ENCODE results near the gene IYD. TPM values are rescaled to one million over a fixed set of nuclear protein-coding genes. Genes with fewer than 3 reads are reported as not detected.

IYD gene
- total RNA-seq, 1 experiment from 2014 or later: 32.6 TPM

GRCh38 chr6:150342126-150342525 is 26.7 kb upstream of the IYD start:
- H3K27me3 Mint-ChIP-seq (ENCODE audit: insufficient read depth, unreplicated experiment): no peaks in the 10 kb centered on the region
- no peaks in the 10 kb centered on the region for H3K4me1 Mint-ChIP-seq (ENCODE audit: low read depth, unreplicated experiment)
- Histone ChIP-seq H3K9me3 (no peaks in the 10 kb centered on the region), H3K4me1 (peaks cover 15% of the 10 kb centered on the region), H3K27me3 (replicated peaks; ENCODE audit: control insufficient read depth, insufficient read depth, low read length) (no peaks in the 10 kb centered on the region), H3K4me3 (ENCODE audit: low read depth, low read length) (no peak overlapping the region), H3K36me3 (ENCODE audit: control insufficient read depth, insufficient read depth, low read length) (no peaks in the 10 kb centered on the region)
- BruUV-seq (replicated peaks): no TSS peak
- no peak overlapping the region for H3K27ac Mint-ChIP-seq (ENCODE audit: unreplicated experiment)
- no peak for DNase-seq
- intact Hi-C loops (cut with micrococcal nuclease; ENCODE audit: unreplicated experiment): no loop called here
- no peaks in the 10 kb centered on the region for H3K9me3 Mint-ChIP-seq (ENCODE audit: unreplicated experiment)
- no peaks in the 10 kb centered on the region for H3K36me3 Mint-ChIP-seq (ENCODE audit: insufficient read depth, unreplicated experiment)
- TF ChIP-seq CTCF (IDR thresholded peaks at IDR 0.05; ENCODE audit: insufficient read depth in 1 of 2, low read depth in 1 of 2, low read length in 1 of 2, severe bottlenecking in 1 of 2, unreplicated experiment in 1 of 2): no peak
- no peak overlapping the region for H3K4me3 Mint-ChIP-seq (ENCODE audit: unreplicated experiment)
- CTCF ChIA-PET: interaction anchor here (0.7 to 1.4 kb wide), 2 partner anchors 103 to 271 kb away, joined by 3 to 5 read pairs; no protein-coding TSS in a partner anchor
- POLR2A ChIA-PET: no interaction called here

- intact Hi-C loops (cut with micrococcal nuclease; ENCODE audit: unreplicated experiment): no loop called here
- Mint-ChIP-seq H3K9me3 (ENCODE audit: unreplicated experiment) (no peaks in the 10 kb centered on the region), H3K36me3 (ENCODE audit: insufficient read depth, unreplicated experiment) (no peaks in the 10 kb centered on the region), H3K27ac (ENCODE audit: unreplicated experiment) (no peak overlapping the region), H3K4me1 (ENCODE audit: low read depth, unreplicated experiment) (no peaks in the 10 kb centered on the region), H3K4me3 (ENCODE audit: unreplicated experiment) (no peak overlapping the region), H3K27me3 (ENCODE audit: insufficient read depth, unreplicated experiment) (no peaks in the 10 kb centered on the region)
- no TSS peak for BruUV-seq (replicated peaks)
- TF ChIP-seq CTCF (IDR thresholded peaks at IDR 0.05; ENCODE audit: insufficient read depth in 1 of 2, low read depth in 1 of 2, low read length in 1 of 2, severe bottlenecking in 1 of 2, unreplicated experiment in 1 of 2): no peak
- ChIA-PET POLR2A (no interaction called here), CTCF (interaction anchor here (1.0 to 1.4 kb wide), 2 partner anchors 263 to 272 kb away, joined by 3 read pairs; no protein-coding TSS in a partner anchor)
- peaks cover 15% of the 10 kb centered on the region for H3K4me1 ChIP-seq
- no peak for DNase-seq
- H3K4me3 ChIP-seq (ENCODE audit: low read depth, low read length): no peak overlapping the region
- no peaks in the 10 kb centered on the region for H3K9me3 ChIP-seq
- no peaks in the 10 kb centered on the region for H3K36me3 ChIP-seq (ENCODE audit: control insufficient read depth, insufficient read depth, low read length)
- no peaks in the 10 kb centered on the region for H3K27me3 ChIP-seq (replicated peaks; ENCODE audit: control insufficient read depth, insufficient read depth, low read length)
Measured at GRCh38 chr6:150343434-150343833, 25.4 kb upstream of the IYD start.

GRCh38 chr6:150345781-150346180 is 23.0 kb upstream of the IYD start:
- H3K4me1 ChIP-seq: peaks cover 15% of the 10 kb centered on the region
- no peaks in the 10 kb centered on the region for H3K4me1 Mint-ChIP-seq (ENCODE audit: low read depth, unreplicated experiment)
- no peak overlapping the region for H3K27ac Mint-ChIP-seq (ENCODE audit: unreplicated experiment)
- H3K27me3 Mint-ChIP-seq (ENCODE audit: insufficient read depth, unreplicated experiment): no peaks in the 10 kb centered on the region
- TF ChIP-seq CTCF (IDR thresholded peaks at IDR 0.05; ENCODE audit: insufficient read depth in 1 of 2, low read depth in 1 of 2, low read length in 1 of 2, severe bottlenecking in 1 of 2, unreplicated experiment in 1 of 2): no peak
- H3K27me3 ChIP-seq (replicated peaks; ENCODE audit: control insufficient read depth, insufficient read depth, low read length): no peaks in the 10 kb centered on the region
- DNase-seq: no peak
- no peaks in the 10 kb centered on the region for H3K9me3 ChIP-seq
- CTCF ChIA-PET: no interaction called here
- H3K36me3 ChIP-seq (ENCODE audit: control insufficient read depth, insufficient read depth, low read length): no peaks in the 10 kb centered on the region
- POLR2A ChIA-PET: no interaction called here
- H3K9me3 Mint-ChIP-seq (ENCODE audit: unreplicated experiment): no peaks in the 10 kb centered on the region
- H3K36me3 Mint-ChIP-seq (ENCODE audit: insufficient read depth, unreplicated experiment): no peaks in the 10 kb centered on the region
- H3K4me3 ChIP-seq (ENCODE audit: low read depth, low read length): no peak overlapping the region
- intact Hi-C loops (cut with micrococcal nuclease; ENCODE audit: unreplicated experiment): no loop called here
- H3K4me3 Mint-ChIP-seq (ENCODE audit: unreplicated experiment): no peak overlapping the region
- no TSS peak for BruUV-seq (replicated peaks)
